Activated CD8-positive, alpha-beta memory T cell treated with anti-CD3 and anti-CD28 coated beads for 24 hours (primary cell): Measurements from ENCODE around the gene SGK2.

ENCODE experiments used
- DNase-seq: peaks from one replicate; pipeline ENCODE4 v3.0.0-alpha.2; 2020

The SGK2 gene

DNA sequence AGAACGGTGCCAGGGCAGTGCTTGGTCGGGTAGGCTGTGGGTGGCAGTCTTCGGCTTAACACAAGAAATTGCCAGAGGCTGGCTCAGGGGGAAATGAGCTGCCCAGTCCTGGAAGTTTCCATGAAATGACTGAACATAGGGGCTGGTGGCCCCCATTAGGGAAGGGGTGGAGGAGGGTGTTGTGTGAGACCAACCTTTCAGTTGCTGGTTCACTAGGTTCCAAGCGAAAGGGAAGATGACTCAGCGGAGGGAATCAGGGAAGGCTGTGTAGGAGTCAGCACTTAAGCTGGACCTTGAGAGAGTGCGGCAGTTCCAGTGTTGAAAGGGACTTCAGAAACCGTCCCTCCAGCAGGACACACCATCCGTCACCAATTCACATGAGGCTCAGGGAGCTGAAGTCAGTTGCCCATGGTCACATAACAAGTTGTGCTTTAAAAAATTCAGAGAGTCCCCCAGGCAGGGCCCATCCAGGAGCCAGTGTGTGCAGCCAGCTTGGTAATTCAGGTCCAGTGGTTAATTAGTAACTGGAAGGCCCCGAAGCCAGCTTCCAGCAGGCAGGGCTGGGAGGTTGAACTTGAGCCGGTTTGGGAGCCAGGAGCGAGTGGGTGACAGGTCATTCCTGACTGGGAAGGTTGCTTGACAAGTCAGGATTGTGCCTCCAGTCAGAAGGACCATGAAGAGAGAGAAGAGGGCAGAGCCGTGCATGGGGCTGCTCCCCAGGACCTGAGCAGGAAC, at the start of gene SGK2:
SGK2 (plus strand) TSS at position 616 of the 735 bp plus-strand sequence. CDS start 7,469 bp downstream, outside the sequence.
- no peak for DNase-seq

DNA sequence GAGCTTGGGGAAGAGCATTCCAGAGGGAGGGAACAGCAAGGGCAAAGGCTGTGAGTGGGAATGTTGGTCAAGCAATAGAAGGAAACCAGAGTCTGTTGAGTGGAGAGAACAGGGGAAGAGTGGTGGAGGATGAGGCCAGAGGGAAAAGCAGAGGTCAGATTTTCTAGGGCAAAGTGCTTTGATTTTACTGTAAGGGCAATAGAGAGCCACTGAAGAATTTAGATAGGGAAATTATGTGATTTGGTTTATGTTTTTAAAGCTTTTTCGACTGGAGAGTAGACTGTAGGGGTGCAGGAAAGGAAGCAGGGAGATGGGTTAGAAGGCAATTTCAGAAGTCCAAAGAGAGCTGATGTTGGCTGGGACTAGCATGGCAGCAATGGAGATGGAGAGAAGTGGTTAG, 46.9 kb upstream of the SGK2 start:
- no peak for DNase-seq

DNA sequence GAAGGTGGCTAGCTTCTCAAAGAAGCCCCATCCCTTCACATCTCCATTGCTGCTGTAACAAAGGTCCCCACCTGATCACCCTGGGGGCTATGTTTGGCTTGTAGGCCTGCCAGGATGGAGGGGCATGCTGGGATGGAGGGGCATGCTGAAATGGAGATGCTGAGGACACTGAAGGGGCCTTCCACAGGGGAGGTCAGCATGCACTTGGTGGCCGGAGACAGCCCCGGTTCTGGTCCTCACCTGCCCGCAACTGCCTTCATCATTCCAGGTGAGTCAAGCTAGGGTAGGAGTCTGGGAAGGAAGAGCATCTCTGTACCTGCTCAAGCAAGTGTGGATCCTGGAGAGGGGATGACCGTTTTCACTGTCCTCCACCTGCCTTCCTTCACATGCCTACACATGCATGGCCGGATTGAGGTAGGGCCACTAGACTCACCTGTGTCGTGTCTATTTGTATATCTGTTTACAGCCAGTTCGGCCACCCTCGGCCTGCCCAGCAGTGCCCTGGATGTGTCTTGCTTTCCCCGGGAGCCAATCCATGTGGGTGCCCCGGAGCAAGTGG, 45.4 kb upstream of the SGK2 start:
- DNase-seq, result no peak

DNA sequence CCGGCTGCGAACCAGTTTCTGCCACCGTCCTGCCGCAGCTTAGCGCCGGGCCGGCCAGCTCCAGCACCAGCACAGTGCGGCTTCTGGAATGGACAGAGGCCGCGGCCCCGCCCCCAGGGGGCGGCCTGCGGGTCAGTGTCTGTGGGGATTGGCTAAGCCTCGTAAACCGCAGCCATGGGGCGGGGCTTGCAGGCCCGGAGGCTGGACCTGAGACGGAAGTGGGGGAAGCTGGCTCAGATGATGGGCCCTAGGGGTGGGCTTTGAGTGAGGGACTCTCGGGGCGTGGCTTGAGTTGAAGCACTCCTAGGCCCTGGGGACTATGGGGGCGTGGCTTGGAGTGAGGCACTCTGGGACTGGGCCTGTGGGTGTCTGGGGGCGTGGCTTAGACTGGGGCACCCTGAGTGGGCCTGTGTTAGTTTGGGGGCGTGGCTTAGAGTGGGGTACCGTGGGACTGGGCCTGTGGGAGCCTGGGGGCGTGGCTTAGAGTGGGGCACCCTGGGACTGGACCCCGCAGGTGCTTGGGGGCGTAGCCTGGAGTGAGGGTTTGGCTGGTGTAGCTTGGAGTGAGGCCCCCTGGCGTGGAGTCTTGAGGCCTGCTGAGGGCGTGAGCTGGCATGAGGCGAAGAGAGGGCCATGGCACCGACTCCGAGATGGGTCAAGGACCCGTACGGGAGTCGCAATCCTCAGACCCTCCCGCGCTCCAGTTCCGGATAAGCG, 44.7 kb upstream of the SGK2 start:
- peak; percentile 93 for DNase-seq

DNA sequence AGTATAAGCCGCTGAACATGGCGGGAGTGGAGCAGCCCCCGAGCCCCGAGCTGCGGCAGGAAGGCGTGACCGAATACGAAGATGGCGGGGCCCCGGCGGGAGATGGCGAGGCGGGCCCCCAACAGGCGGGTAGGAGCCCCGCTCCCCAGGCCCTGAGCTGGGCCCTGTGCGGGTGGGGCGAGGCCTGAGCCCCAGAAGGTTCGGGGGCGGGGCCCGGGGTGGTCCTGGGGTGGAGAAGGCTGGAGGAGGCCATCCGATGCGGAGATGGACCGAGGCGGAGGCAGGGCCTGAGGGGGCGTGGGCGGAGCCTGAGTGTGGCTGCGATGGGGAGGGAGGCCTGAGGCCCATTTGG, 44.2 kb upstream of the SGK2 start:
- no peak for DNase-seq

DNA sequence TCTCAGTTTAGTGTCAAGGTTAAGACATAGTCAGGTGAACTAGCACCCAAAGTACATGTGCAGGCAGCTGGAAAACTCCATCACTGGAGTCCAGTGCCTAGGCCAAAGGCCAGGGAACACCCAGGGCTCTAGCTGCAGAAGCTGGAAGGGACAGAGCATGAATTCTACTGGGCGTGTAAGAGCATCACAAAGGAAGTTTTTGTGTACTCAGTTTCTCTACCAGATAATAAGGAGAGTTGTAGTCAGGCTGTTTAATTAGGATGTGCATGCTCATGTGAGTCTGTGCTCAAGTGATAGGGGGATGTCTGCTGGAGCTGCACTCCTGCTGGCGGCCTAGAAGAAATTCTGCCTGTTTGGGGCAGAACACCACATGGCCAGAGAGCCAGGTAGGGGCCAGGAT, 43.2 kb upstream of the SGK2 start:
- DNase-seq, result no peak

DNA sequence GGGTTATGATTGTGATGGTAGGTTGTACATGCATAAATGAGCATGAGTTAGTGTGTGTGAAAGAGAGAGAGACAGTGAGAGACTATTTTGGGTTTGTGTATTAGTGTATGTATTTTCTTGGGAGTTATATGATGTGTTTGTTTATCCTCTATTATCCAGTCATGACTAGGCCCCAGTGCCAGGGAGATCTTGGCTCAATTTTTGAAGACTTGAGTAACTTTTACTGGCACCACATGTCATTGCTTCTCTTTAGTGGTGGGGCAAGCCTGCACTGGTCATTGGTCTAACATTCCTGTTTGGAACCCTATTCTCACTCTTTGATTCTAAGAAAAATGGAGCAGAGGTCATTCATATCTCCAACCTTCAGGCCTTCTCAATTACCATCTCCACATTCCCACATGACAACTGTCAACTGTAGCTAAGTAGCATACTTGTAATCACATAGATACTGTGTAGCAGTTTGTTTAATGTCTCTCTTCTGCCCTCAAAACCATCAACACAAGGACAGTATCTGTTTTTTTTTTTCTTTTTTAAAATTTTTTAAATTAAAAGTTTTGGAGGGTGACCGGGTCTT, 42.5 kb upstream of the SGK2 start:
- DNase-seq, result no peak

DNA sequence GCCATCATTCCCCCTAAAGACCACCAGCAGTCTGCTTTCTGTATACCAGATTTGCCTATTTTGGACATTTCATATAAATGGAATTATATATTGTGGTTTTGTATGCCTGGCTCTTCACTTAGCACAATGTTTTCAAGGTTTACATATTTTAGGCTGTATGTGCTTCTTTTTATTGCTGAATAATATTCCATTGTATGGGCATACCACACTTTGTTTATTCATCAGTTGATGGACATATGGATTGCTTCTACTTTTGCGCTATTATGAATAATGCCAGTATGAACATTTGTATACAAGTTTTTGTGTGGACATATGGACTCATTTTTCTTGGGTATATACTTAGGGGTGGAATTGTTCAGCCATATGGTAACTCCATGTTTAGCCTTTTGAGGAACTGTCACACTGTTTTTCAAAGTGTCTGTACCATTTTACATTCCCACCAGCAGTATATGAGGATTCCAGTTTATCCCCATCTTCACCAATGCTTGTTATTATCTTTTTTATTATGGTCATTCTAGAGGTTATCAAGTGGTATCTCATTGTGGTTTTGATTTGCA, 38.7 kb upstream of the SGK2 start:
- no peak for DNase-seq

DNA sequence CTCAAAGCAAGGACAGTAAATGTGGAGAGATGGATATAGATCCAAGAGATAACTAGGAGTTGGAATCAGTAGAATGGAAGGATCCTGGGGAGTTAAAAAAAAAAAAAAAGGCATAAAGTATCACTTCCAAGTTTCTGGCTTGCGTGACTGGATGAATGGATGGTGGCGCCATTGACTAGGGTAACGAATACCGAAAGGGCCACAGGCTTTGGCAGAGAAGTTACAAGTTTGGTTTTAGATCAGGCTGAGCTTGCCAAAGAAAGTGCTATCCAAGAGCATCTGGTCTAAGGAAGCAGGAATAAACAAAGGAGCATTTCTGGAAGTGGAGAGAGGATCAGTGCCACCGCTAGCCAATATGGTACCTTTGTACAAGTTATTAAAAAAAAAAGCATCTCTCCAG, 33.8 kb upstream of the SGK2 start:
- no peak for DNase-seq

DNA sequence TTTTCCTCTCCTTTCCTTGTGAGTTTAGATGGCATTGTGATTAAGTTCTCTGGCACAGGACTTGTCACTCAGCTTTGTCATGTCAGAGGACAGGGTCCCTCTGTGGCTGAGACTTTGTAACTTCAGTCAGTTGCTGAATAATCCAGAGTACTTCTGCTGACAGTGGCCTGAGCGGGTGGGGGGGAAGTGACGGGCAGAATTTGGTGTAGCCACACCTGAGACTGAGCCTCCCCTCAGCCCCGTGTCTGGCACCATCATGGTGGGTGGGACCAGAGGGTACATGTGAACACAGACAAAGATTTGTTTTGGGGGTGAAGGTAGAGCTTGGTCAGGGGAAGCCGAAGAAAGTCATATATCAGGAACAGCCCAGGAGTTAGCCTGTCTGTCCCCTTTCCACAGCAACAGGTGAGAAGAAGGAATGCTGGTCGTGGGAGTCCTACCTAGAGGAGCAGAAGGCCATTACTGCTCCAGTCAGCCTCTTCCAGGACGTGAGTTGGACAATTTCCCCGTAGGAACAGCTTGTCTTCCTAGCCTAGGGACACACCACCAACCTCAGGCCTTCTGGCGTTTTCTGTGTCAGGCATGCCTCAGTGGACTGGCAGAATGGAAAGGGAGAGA, 30.5 kb upstream of the SGK2 start:
- DNase-seq, result no peak

DNA sequence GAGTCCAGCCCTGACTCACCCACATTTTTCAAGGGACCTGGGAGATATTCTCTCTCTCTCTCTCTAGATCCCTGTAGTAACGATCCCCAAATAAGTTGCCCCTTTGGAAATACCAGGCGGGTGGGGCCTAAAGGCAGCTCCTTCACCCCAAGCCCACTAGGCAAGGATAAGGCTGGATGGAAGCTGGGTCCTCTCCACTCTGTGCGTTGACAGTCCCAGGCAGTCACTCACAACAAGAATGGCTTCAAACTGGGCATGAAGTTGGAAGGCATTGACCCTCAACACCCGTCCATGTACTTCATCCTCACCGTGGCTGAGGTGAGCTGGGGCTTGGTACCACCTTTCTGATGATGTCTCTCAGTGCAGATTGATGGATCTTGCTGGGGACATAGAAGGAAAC, 29.8 kb upstream of the SGK2 start:
- no peak for DNase-seq

DNA sequence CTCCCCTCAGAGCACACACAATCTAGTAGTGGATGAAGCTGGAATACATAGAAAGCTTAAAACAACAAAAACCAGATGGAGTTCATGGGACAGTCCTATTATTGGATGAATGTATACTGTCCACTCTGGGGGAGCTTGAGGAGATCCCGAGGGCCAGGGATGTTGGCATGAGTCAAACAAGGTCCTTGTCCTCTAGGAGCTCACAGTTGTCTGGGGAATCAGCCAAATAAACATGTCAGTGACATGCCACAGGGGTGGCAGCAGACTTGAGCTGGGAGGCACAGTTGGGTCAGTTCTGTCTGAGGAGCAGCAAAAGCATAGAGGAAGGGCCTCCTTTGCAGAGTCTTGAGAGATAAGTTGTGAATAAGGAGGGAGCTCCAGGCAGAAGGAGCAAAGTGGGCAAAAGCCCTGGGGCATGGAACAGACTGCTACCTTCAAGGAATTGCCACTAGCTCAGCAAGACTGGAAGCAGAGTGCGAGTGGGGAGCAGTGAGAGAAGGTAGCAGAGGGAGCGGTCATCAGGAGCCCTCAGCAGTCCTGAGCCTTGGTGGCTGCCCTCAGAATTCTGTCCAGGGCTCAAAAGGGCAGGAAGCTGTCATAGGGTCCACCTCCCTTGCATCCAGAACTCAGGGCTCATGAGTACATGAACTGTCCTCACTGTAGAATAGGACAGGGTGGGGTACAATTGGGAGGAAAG, 29.2 kb upstream of the SGK2 start:
- DNase-seq, result no peak

DNA sequence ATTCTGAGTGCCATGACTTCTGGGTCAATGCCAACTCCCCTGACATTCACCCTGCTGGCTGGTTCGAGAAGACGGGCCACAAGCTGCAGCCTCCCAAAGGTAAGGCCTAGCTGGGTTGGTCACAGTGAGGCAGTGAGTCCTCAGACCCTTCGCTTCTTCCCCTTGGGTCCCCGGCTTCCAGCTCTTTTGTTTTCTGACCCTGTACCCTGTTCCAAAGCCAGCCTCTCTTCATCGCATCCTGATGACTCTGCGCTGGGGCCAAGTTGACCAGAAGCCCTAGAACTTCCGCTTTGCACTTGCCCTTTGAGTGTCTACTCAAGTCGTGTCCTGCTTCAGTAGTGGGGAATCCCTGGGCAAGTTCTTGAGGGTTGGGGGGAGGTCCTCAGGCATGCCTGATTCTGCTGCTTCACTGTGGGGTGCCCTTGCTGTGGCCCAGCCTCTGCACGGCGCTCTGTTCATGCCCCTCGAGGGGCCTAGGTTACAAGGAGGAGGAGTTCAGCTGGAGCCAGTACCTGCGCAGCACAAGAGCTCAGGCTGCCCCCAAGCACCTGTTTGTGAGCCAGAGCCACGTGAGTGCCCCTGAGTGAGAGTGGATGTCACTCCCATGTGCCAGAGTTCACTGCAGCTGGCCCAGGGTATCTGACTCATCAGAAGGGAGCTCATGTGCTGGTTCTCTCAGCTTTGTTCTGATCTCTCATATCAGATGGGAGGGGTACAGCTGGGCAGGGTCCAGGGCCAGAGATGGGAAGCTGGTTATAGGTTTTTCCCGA, 28.3 kb upstream of the SGK2 start:
- DNase-seq, result no peak

DNA sequence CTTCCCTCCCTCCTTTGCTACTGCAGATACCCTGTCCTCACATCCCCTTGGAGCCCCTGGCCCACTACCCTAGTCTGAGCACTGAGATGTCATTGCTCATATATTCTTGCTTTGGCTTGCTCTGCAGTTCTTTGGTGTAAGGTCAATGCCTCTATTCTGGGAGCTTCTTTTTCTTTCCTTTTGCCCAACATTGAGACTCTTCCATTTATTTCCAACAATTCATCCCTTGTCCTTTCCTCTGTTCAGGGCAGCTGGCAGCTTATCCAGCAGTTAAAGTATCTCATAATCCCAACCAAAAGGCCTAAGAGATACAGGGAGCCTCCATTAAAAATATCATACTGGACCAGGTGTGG, 27.8 kb upstream of the SGK2 start:
- no peak for DNase-seq

DNA sequence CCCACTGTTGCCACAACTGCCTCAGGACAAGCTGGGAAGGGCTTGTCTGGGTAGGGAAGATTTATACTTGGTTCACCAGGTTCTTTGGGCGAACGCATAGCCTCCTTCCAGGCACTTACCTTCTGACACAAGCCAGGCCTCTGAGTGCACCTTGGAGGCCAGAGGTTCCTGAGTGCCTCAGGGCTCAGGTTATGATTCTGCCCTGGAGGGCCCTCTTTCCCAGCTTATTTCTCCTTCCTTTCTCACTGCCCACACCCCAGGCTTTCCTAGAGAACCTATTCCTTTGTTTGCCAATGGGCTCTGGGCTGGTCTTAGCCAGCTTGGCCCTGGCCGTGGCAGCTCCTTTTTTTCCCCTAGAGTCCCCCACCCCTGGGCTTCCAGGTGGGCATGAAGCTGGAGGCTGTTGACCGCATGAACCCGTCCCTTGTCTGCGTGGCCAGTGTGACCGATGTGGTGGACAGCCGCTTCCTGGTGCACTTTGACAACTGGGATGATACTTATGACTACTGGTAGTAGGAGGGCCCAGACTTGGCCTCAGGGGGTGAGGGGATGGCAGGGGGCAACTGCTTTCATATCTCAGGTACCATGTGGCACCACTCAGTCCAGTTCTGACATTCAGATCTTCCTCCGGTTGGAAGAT, 26.3 kb upstream of the SGK2 start:
- DNase-seq, result no peak

DNA sequence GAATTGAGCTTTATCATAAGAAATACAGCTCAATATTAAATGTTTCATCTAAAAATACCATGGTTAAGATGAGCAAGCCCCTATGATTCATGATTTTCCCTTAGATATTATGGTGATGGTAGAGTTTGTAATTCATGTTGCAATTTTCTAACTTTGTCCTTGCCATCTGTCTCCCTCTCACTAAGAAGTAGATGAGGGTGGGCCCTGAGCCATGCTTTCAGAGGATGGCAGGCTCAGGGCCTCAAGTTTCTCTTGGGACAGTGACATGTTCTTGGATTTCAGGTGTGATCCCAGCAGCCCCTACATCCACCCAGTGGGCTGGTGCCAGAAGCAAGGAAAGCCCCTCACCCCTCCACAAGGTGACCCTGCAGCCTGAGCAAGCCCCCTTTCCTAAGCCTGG, 25.8 kb upstream of the SGK2 start:
- DNase-seq, result no peak

DNA sequence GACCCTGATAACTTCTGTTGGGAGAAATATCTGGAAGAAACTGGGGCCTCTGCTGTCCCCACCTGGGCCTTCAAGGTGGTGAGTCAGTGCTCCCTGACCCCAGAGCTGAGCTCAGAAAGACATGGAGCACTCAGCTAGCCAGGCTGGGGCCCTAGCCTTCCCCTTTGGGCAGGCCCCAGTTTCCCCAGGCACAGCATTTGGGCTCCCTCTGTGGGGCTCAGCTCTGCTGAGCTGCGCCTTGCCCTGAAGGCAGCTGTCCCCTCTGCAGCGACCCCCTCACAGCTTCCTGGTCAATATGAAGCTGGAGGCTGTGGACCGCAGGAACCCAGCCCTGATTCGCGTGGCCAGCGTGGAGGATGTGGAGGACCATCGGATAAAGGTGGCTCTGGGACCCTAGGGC, 24.8 kb upstream of the SGK2 start:
- DNase-seq, result no peak

DNA sequence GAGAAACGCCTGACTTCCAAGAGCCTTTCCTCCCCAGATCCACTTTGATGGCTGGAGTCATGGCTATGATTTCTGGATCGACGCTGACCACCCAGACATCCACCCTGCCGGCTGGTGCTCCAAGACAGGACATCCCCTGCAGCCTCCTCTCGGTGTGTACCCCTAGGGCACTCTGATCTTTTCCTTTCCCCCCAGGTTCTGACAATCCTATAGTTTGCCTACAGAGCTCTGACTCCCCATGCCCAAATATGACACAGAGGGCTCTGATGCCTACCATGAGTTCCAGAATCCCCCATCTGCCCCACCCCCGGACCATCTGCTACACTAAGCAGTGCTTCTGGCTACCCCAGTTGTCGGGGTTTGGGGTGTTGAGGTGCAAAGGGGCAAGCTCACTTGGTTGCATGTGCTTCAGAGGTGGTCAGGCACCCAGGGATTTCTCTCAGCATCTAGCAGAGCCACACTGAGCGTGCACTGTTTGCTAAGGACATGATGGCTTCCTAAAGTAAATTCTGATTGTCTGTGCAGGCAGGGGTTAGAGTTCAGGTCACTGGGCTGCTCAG, 24.0 kb upstream of the SGK2 start:
- DNase-seq, result no peak

DNA sequence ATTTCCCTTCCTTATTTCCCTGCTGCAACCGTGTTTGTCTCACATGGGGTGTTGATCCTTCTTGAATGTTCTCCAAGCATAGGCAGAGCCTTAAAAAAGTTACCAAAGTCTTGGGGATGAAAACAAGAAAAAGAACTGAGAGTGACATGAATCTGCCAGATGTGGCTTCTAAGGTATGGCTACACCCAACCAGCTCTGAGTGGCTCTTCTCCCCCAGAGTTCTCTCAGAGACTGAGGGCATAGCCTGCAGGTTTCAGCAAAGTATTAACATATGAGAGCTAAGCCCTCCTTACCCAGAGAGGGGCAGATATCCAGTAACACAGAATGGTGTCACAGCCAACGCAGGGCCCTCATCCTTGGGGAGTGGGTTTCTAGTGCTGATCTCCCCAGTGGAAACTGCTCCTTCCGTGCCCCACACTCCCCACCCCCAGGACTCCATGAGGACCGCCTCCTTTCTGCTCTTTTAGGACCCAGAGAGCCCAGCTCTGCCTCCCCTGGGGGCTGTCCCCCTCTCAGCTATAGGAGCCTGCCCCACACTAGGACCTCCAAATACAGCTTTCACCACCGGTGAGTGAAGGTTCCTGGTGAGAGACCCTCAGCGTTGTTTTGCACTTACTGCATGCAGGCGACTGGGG, 23.3 kb upstream of the SGK2 start:
- no peak for DNase-seq

DNA sequence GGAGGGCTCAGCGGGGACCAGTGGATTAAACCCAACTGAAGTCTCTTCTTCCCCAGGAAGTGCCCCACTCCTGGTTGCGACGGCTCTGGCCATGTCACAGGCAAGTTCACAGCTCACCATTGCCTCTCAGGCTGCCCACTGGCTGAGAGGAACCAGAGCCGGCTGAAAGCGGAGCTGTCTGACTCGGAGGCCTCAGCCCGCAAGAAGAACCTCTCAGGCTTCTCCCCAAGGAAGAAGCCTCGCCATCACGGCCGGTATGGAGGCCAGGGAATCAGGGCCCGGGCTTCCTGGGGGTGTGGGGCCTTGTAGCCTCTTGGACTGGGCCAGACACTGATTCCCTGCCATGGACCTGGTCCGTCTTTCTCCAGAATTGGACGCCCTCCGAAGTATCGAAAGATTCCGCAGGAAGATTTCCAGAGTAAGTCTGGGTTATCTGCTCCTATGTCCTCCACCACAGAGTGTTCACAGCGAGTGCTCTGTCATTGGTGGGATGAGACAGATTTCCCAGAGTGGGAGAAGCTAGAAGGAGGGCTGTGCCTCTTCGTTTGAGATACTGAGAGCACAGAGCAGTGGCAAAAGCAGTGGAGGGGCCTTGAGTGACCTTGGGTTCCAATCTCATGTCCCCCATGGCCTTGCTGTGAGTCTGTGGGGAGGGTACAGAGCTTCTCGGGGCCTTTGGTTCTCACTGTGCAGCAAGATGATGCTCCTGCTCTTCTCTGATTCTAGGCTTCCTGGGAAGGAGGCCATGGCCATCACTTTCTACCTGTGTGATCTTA, 22.6 kb upstream of the SGK2 start:
- no peak for DNase-seq
